ENCODE results near the gene RO60. TPM values are rescaled to one million over a fixed set of nuclear protein-coding genes. Genes with fewer than 3 reads are reported as not detected.
"Not testable (repeated sequence)": the region's sequence is repeated elsewhere in the genome, so short reads cannot be mapped to it uniquely, and the experiment has no call there.

RO60 gene
- 21.5 TPM for polyA plus RNA-seq (2013, experiment 1 of 2; ENCODE audit: insufficient read length)
- polyA plus RNA-seq (2013, experiment 2 of 2; ENCODE audit: insufficient read length) = 27.9 TPM

- DNase-seq = peak; percentile 99
Measured at GRCh38 chr1:193059282-193060114, at the start of gene RO60, which contains the start of gene UCHL5. Gene RO60, plus strand, starts transcription at chr1:193059612. Its CDS starts 9,443 bp downstream, at chr1:193069055. Gene UCHL5, minus strand, starts transcription at chr1:193059360. Its CDS starts 100 bp downstream, at chr1:193059260.

GRCh38 chr1:193011406-193011805 is 48.0 kb upstream of the RO60 start:
- DNase-seq = no peak

DNA sequence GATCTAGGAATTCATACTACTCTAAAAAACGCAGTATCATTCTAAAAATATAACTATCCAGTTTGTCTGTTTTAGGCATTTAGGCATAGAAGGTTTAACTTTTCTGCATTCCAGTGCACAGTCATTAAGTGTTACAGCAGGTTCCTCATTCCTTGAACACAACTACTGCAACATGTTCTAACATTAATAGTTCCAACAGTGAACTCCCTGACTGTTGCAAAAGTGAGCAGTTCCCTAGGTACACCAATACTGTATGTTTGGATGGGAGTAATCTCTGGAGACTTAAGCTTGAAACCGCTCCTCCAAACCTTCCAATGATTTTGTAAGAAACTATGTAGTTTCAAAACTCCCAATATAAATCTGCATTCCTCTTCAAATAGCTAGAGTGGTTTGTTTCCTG is 46.4 kb upstream of the RO60 start:
- peak; percentile 85 for DNase-seq

DNA sequence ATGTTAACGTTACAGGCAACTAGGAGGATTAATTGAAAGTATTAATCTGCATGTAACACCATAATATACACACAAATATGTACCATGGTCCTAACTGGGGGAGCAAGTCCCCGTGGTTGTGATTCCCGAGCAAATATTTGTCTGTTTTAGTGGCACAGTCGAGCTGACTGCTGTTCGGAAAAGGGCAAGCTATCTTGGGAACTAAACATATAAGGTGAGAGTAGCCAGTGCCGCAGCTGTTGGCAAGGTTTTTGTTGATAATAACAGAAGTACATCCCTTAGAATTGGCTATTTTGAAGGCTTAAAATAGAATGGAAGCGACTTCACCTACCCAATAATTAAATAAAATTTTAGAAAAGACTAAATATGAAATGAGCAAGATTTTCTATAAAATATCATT is 45.7 kb upstream of the RO60 start:
- DNase-seq = no peak

DNA sequence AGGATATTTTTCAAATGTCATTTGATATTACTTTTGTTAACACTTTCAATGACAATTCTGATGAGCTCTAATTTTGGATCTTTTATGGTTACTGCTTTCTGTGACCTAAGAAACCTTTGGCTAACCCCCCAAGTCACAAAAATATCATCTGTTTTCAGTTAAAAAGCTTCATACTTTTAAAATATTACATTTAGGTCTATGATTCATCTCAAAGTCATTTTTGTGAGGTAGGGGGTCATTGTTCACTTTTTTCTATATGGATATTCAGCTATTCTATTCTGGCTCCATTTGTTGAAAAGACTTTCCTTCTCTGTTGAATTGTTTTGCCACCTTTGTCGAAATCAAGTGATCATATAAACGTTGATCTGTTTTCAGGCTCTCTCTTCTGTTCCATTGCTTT is 45.0 kb upstream of the RO60 start:
- peak; percentile 60 for DNase-seq

DNA sequence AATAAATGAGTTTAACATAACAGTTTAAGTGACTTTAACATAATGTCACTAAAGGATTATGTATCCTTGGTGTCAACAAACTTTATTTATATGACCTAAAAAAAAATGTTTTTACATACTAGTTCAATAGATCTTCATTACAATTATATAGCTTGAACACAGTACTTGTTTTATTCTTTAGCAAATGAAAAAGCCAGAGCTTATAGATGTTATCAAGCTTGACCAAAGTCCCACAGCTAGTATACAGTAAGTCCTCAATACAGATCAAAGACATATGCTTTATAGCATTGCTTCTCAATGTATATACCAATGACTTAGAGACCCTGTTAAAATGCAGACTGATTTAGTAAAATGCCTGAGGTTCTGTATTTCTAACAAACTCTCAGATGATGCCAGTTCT is 42.6 kb upstream of the RO60 start:
- no peak for DNase-seq

- peak; percentile 52 for DNase-seq
Measured at GRCh38 chr1:193019442-193020026, 39.9 kb upstream of the RO60 start.

- DNase-seq = no peak
Measured at GRCh38 chr1:193025218-193025617, 34.2 kb upstream of the RO60 start.

- DNase-seq = no peak
Measured at GRCh38 chr1:193030280-193030679, 29.1 kb upstream of the RO60 start.

- peak; percentile 12 for DNase-seq
Measured at GRCh38 chr1:193031431-193031830, 28.0 kb upstream of the RO60 start.

DNA sequence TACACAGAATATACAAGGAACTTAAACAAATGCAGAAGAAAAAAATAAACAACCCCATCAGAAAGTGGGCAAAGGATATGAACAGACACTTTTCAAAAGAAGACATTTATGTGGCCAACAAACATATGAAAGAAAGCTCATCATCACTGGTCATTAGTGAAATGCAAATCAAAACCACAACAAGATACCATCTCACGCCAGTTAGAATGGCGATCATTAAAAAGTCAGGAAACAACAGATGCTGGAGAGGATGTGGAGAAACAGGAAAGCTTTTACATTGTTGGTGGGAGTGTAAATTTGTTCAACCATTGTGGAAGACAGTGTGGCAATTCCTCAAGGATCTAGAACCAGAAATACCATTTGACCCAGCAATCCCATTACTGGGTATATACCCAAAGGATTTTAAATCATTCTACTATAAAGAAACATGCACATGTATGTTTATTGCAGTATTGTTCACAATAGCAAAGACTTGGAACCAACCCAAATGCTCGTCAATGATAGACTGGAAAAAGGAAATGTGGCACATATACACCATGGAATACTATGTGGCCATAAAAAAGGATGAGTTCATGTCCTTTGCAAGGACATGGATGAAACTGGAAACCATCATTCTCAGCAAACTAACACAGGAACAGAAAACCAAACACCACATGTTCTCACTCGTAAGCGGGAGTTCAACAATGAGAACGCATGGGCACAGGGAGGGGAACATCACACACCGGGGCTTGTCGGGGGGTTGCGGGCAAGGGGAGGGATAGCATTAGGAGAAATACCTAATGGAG is 26.6 kb upstream of the RO60 start:
- not testable (repeated sequence) for DNase-seq

- DNase-seq = no peak
Measured at GRCh38 chr1:193033610-193034009, 25.8 kb upstream of the RO60 start.

DNA sequence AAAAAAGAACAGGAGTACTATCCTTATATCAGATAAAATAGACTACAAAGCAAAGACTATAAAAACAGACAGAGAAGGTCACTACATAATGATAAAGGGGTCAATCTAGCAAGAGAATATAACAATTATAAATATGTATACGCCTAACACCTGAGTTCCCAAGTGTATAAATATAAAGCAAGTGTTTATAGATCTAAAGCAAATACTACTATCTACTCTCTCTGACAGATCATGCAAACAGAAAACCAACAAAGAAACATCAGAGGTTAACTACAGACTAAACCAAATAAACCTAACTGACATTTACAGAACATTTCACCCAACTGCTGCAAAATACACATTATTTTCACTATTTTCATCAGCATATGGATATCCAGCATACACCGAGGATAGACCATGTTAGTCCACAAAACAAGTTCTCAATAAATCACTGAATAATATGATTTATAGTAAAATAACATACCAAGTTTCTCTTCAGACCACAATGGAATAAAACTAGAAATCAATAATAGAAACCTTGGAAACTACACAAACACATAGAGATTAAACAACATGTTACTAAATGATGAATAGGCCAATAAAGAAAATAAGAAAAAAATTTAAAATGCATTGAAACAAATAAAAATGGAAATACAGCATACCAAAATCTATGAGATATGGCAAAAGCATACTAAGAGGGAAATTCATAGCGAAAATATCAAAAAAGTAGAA is 22.9 kb upstream of the RO60 start:
- no peak for DNase-seq

DNA sequence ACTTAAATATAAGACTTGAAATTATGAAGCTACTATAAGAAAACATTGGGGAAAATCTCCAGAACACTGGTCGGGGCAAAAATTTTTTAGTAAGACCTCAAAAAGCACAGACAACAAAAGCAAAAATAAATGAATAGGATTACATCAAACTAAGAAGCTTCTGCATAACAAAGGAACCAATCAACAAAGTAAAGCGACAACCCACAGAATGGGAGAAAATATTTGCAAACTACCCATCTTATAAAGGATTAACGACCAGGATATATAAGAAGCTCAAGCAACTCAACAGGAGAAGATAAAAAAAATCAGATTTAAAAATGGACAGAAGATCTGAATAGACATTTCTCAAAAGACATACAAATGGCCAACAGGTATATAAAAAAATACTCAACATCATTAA is 19.4 kb upstream of the RO60 start:
- no peak for DNase-seq

DNA sequence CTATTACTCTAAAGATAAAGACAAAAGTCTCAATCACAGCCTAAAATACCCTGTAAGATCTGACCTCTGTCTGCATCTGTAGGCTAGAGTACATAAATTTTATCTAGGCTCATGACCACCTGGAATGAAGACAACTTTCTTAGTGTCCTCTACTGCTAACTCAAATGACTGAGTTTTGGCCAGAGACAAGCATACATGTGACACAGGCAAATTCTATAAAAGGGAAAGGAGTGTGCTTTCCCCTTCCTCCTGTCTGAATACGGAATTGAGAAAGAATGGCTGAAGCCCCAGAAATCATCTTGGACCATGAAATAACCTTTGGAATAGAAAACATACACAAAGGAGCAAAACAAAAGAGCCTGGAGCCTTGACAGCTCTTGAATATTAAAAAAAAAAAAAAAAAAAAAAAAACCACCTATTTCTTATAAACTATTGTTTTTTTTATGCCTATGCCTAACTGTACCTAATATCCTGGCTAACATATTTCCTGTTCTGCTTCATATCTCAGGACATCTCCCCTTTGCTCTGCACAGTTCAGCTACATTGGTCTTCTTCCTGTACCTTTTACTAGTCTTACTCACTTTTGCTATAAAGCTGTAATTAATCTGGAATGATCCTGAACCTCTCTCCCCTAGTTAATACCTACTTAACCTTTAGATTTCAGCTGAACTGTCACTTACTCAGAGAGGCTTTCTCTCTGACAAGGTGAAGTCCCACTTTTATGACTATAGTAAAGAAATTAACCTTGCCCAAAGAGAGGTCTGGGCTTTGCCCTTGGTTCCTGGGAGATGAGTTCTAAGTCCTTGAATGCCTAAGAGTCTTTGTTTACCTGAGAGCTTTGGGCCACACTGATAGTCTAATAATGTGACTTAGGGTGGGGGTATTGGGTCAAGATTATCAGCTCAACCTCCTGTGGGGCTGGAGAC is 16.4 kb upstream of the RO60 start:
- DNase-seq = no peak

- not testable (repeated sequence) for DNase-seq
Measured at GRCh38 chr1:193048913-193049312, 10.5 kb upstream of the RO60 start.

DNA sequence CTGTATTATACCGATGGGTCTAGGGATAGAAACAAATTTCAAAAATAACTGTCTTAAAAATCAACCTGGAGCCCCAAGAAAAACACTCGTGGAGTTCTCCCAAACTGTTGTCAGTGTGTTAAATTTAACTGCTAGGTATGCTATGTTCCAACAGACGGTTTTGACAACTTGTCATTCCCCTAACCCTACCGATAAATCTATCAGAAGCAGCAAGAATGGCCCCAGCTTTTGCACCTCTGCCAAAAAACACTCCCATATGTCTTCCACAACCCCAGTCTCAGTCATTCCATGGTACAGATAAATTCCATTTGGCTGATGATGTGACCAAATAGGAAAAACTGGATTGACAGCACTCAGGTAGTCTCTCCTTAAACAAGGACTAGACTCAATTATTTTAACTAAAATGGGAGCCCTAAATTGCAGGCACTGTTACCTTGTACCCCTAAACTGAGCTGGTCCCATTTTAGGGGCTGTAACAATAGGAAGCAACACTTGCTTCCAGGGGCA is 5.2 kb upstream of the RO60 start:
- DNase-seq = no peak

- DNase-seq = peak; percentile 28
Measured at GRCh38 chr1:193058529-193059281, 707 bp upstream of the RO60 start.

- no peak for DNase-seq
Measured at GRCh38 chr1:193060115-193060403, 647 bp downstream of the RO60 start.

GRCh38 chr1:193060406-193060805 is 994 bp downstream of the RO60 start:
- DNase-seq = no peak

GRCh38 chr1:193060938-193061337 is 1.5 kb downstream of the RO60 start:
- peak; percentile 21 for DNase-seq
